CD4-positive, alpha-beta T cell treated with Interleukin-1 beta for 1 hour (primary cell): ENCODE data around the gene FMO3.

Source experiments
- DNase-seq, 2 donors: peaks; one replicate each; pipeline ENCODE4 v3.0.0-alpha.2; 2020 to 2022

The FMO3 gene

GRCh38 chr1:171090604-171091003, at the start of gene FMO3:
Gene FMO3, plus strand, starts transcription at chr1:171090905. Its CDS starts 1,754 bp downstream, at chr1:171092659.
- no peak for DNase-seq

GRCh38 chr1:171048014-171048413, 42.7 kb upstream of the FMO3 start:
- DNase-seq = no peak

DNA sequence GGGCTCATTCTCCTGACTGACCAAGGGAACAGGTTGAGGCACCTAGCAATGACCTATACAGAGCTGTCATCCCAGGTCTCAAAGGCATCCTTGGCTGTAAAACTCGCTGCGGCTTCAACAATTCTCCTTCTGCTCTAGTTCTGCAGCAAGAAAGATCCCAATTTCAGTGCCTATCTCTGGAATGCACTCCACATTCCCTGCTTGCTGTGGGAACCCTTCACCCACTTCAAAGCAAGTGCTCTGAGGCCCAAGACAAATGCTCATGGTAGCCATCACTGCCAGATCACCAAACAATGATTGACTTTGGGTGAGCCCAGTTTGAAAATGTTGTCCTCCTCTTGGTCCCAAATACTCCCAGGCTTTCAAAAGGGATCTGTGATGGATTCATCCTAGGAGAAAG, 37.7 kb upstream of the FMO3 start:
- DNase-seq = no peak

DNA sequence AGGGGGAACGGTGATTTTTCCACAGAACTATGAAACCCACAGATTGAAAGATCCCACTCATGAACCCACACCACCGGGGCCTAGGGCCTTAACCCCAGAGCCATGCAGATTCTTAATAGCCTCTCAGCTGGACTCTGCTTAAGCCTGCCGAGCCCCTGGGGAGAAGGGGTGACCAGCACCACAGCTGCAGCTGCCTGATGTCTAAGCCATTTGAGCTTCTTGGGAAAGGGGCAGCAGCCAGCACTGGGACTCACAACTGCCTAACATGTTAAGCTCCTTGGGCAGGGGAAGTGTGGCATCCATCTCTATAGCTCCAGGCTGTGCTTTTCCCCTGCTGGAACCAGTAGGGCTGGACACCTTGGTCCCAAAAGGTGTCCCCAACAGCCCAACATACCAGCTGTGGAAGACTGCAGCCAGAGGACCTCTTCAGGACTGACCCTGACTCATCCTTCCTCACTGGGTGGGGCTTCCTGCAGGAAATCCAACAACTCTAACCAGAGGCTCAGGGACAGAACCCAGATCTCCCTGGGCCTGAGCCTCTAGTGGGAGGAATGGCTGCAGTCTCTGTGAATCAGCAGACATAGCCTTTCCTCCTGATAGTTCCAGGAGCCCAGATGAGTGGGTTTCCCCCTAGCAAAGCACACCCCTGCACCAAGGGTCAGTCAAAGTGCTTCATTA, 34.6 kb upstream of the FMO3 start:
- no peak for DNase-seq

- no peak for DNase-seq
These were observed 29.1 kb upstream of the FMO3 start for GRCh38 chr1:171061425-171062143.

- DNase-seq = no peak
These were observed 27.8 kb upstream of the FMO3 start for GRCh38 chr1:171062902-171063301.

DNA sequence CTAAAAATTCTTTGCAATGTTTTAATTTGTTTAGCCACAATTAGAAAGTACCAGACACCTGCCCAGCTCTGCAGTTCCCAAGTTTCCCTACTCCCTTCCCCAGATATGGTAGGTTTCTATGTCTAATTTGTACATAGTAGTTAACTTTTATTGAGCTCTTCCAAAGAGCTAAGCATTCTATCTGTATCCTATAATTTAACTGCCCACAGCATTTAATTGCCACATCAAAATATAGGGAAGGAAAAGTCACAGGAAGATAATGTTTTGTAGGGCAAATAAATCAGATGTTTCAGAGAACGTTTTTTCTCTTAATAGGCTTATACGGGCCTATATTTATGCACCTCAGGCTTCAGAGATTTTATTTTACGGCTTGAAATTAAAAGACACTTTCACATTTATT, 15.7 kb upstream of the FMO3 start:
- no peak for DNase-seq

DNA sequence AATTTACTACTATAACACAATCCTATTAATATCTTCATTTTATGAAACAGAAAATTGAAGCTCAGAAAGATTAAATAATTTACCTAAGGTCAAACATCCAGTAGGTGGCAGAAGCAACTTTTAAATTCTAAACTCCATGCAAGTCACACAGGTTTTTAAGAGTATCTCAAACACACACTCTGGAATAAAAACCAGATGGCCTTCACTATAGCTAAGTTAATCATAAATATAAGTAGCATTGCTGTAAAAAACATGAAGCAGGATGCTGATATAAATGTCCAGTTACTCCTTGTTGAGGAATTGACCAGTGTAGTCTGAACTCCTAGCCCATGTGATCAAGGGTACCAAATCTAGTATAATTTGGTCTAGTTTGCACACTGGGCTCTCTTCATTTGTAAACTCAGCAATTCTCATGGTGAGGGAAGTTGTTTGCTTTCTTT, 9.4 kb upstream of the FMO3 start:
- no peak for DNase-seq

DNA sequence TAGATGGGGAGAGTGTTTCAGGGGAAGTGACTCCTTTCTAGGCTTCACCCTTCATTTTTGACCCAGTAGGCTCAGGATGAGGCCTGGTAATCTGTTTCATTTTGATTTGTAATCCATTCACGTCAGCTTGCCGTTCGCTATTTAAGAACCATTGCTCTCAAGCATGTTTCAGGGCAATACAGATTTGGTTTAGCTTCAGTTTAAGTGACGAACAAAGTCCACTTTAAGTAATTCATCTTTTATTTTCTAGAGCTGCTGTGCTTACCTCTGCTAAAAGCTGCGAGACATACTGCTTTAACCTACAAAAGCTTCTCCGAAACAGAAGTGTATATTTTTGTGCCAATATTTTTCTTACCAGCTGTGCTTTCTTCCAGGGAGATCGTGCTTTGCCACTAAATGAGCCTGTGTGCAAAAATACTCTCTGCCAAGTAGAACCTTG, 8.9 kb upstream of the FMO3 start:
- no peak for DNase-seq

DNA sequence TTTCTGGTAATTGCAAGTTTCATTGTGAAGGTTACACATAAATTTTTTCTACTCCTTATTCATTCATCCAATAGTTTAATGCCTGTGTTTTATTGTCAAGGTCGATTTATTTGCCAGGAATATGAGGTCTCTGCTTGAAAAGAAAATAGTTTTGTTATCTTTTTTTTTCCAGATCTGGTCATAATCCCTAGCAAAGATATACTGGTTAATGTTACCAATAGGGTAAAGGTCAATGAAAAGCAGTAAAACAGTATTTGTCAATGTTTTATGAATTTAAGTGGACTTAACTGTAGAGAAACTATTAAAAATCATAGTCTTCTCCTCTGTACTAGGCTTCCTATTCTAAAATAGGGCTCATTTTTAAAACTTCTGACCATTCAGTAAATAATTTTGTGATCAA, 8.1 kb upstream of the FMO3 start:
- DNase-seq = no peak

- no peak for DNase-seq
These were observed 7.5 kb upstream of the FMO3 start for GRCh38 chr1:171083222-171083621.

DNA sequence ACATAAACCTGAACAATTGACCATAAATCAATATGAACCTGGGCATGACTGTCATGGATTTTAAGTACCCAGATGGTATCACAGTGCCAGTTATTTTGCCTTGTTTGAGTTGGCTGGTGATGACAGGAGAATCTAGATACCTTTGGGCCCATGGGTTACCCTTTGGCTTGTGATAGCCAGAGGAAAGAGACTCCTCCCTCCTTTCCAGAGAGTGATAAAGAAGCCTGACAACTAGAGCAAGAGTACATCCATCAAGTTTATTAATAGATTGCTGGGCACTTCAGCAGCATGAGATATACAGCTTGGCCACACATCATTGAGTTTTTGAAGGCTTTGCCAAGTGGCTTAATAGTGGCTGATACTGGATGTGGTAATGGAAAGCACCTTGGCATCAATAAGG, 6.6 kb upstream of the FMO3 start:
- no peak for DNase-seq

- no peak for DNase-seq
These were observed 5.8 kb upstream of the FMO3 start for GRCh38 chr1:171084870-171085269.

DNA sequence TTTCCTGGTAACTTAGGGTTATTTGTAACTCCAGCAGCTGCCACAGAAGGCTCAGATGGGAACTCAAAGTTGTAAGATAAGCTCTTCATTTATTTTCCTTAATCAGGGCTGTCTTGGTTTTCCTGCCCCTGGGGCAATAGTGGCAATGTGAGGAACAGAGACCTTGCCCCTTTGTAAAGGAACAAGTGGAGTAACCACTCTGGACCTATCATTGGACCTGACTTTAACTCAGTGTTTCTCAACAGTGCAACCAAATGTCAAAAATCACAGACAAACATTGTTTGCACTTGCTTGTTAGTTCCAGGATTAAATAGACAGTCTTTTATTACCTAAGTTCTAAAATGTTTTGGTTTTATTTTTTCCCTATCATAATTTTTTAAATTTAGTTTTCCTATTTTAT, 2.8 kb upstream of the FMO3 start:
- DNase-seq = no peak

DNA sequence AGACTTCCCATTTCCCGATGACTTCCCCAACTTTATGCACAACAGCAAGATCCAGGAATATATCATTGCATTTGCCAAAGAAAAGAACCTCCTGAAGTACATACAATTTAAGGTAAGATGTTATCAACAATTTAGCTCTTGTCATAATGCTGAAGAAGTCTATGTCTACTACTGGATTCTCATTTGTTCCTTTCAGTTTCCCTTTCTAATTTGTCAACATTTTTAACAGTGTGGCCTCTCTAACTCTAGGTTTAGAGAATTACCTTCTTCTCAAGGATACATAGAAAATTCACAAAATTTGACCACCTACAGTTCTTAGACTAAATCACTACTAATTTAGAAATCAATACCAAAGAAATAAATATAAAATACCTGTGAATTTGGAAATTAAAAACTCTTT, 13.2 kb downstream of the FMO3 start:
- no peak for DNase-seq

DNA sequence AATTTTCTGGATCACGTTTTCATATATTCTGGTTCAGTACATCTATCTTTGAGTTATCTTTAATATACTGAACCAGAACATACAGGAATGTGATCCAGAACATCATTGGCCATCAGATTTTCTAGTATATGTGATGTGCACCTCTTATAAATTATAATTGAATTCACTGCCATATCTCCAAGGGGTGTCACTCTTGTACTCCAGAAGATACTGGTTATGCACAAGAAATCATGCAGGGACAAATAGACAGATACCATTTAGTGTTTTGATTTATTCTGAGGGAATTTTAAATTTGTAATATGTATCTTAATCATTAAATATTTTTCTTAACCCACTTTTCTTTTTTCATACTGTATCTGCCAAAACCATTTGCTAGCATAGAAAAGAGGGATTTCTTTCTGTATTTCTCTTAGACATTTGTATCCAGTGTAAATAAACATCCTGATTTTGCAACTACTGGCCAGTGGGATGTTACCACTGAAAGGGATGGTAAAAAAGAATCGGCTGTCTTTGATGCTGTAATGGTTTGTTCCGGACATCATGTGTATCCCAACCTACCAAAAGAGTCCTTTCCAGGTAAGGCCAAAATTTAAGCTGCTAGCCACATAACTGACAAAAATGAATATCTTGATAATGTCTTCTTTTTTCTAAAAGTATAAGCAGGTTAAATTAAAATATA, 16.7 kb downstream of the FMO3 start:
- no peak for DNase-seq

GRCh38 chr1:171107969-171108368, 17.3 kb downstream of the FMO3 start:
- DNase-seq = no peak

DNA sequence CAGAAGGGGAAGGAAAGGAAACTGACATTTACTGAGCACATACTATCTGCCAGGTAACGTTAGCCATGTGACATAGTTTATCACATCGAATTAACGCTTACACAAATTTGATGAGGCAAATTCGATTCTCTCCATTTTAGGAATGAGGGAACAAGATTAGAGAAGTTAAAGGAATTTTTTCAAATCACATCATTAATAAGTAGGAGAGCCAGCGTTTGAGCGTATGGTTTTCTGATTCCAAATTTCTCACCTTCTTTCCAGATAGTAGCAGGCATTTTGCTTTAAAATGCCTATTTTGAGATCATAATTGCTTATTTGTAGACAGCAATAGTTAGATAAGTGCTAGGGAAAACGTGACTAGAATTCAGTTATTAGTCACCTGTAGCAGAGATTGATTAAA, 19.3 kb downstream of the FMO3 start:
- no peak for DNase-seq

- DNase-seq = no peak
These were observed 20.1 kb downstream of the FMO3 start for GRCh38 chr1:171110621-171111326.

DNA sequence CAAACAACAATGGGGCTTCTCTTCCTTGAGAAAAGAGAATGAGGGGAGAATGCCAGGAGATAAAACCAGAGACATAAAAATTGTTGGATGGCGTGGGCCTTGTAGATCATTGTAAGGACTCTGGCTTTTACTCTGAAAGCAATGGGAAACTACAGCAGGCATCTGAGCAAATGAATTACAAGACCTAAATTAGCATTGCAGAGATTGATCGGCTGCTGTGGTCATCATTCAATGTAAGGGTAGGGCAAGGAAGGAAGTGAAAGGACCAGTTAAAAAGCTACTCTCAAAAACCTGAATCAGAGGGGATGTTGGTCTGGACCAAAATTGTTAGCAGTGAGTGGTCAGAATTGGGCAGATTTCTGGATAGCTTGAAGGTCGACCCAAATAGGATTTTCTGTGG, 21.4 kb downstream of the FMO3 start:
- DNase-seq = no peak

DNA sequence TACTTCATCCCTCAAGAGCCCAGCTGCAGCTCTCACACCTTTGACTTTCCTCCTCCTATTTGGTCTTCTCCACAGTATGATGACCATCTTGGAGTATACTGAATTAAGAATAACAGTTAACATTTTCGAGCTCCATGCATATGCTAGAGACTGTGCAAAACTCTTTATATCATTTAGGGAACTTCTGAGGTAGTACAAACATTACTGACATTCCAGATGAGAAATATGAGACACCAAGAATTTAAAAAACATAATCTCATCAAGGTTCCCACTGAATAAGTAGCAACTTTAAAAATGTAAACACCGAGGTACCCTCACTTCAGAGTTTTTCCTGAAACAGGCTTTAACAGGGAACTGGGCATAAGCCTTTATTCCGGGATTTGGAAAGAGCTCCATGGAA, 22.7 kb downstream of the FMO3 start:
- DNase-seq = no peak

DNA sequence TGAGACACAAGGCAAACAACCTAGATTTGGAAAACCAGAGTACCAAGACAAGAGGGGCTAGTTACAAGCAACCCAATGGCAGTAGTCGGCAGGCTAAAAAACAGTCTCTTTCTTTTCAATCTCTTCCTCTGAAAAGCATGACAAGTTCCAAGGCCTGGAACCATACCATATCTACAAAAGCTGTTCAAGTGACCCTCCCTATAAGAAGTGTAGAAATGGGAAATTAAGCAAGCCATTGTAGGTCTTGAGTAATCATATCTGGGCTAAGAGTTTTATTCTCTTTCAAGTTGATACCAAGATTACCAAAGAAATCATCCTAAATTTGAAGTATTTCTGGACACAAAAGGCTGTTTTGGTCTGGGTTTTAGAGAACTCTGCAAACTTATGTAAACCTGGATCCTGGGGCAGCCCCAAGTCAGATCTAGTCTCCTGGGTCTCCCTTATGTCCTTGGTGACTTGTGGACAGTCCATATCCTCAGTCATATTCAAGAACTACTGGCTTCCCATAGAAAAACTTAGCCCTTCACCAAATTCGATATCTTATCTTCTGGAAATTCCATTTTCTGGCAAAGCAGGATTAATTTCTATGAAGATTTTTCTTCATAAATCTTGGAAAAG, 24.7 kb downstream of the FMO3 start:
- DNase-seq = no peak

- no peak for DNase-seq
These were observed 26.0 kb downstream of the FMO3 start for GRCh38 chr1:171116676-171117075.
